Heart left ventricle (tissue), 16 donors: ENCODE measurements around the gene HOXA3. TPM values are rescaled to one million over a fixed set of nuclear protein-coding genes. Genes with fewer than 3 reads are reported as not detected.

ENCODE experiments used
- ATAC-seq, 4 donors: fragments of 200-7000 bp; cut with Tn5 transposase; one replicate each; pipeline ENCODE4 v1.9.1; 2020 to 2022; ENCODE audit warnings: moderate library complexity in 4 of 4, mild to moderate bottlenecking in 3 of 4, moderate number of reproducible peaks in 1 of 4
- DNase-seq, 5 donors: peaks; one replicate each; pipeline ENCODE4 v3.0.0-alpha.2; 2020
- H3K27ac ChIP-seq, 12 donors: fragments of 200-600 bp; sonication (generic) in 4 of 12; one replicate each; pipeline versions ENCODE4 v1.5.0 to v1.8.0; 2016 to 2022; ENCODE audit warnings: mild to moderate bottlenecking in 2 of 12
- H3K27me3 ChIP-seq, 9 donors: fragments of 200-600 bp; sonication (generic) in 2 of 9; one replicate each; pipeline versions ENCODE4 v1.5.1 to v1.8.0; 2016 to 2022; ENCODE audit warnings: mild to moderate bottlenecking in 3 of 9
- H3K36me3 ChIP-seq, 9 donors: fragments of 200-600 bp; sonication (generic) in 2 of 9; one replicate each; pipeline versions ENCODE4 v1.5.0 to v1.8.0; 2018 to 2022; ENCODE audit warnings: mild to moderate bottlenecking in 2 of 9
- H3K4me1 ChIP-seq, 12 donors: fragments of 200-600 bp; sonication (generic) in 4 of 12; one replicate each; pipeline versions ENCODE4 v1.5.0 to v1.8.0; 2016 to 2022; ENCODE audit warnings: mild to moderate bottlenecking in 3 of 12
- H3K4me3 ChIP-seq, 12 donors: fragments of 200-600 bp; sonication (generic) in 4 of 12; one replicate each; pipeline versions ENCODE4 v1.5.0 to v1.8.0; 2017 to 2022; ENCODE audit warnings: mild to moderate bottlenecking in 9 of 12, moderate library complexity in 4 of 12
- H3K9me3 ChIP-seq, 12 donors: fragments of 200-600 bp; sonication (generic) in 4 of 12; one replicate each; pipeline versions ENCODE4 v1.5.0 to v1.8.0; 2016 to 2022; ENCODE audit warnings: mild to moderate bottlenecking in 1 of 12
- POLR2A ChIP-seq, 2 donors: fragments of 450-650 bp; IDR thresholded peaks; one replicate each; pipeline ENCODE4 v1.6.1; 2017; ENCODE audit warnings: antibody characterized with exemption in 2 of 2, mild to moderate bottlenecking in 2 of 2, moderate library complexity in 2 of 2
- WGBS, 4 donors: extraction: QIAGEN DNeasy Blood & Tissue Kit in 2 of 4; methylation state at CpG; one replicate each; pipeline versions ENCODE4 v1.1.5 to v1.1.7; 2013 to 2018; 5-methylcytosine and 5-hydroxymethylcytosine counted together
- intact Hi-C, 10 donors: fragments of 100-400 bp; cut with DNase I; formaldehyde crosslinking; loops; one replicate each; pipeline versions ENCODE4 v1.11.1 to v1.14.2; 2022
- polyA plus RNA-seq, 2 donors: library from polyadenylated mRNA; stranded (reverse); fragments of 200-250 nt; gene quantifications; one replicate each; pipeline ENCODE4 v1.2.3, GENCODE V29; 2013
- total RNA-seq, 9 donors: library from RNA; depleted of rRNA in 2 of 9; stranded (reverse); fragments of >200 nt in 2 of 9; fragmentation: NEBNext Ultra II Directional in 3 of 9; extraction: Animal tissue kit (Norgen Biotek cat#: 25700) in 3 of 9; gene quantifications; one replicate each; pipeline versions ENCODE4 v1.1.0 to v1.2.4, GENCODE V29; 2016 to 2023
- TF ChIP-seq, protein P1 (sequence below), 12 donors: fragments of 200-600 bp; sonication (generic) in 4 of 12; IDR thresholded peaks; one replicate each; pipeline versions ENCODE4 v1.5.0 to v1.8.0; 2018 to 2022; ENCODE audit warnings: antibody characterized with exemption in 12 of 12, mild to moderate bottlenecking in 5 of 12
- donor health status: ischemic (EF 13 %, LVEDD 7.1; RV severe dilation, severe dysfunction).
- donor health status: healthy with polysubstance abuse.
- donor health status: DM: no; HTN: yes; CAD: no.
- donor health status: DM: no; HTN: no; CAD: no.
- donor health status: ischemic (EF 25% LVEDD 6.9; RV normal size, moderate dysfunction).
- donor health status: ischemic (EF 25% LVEDD 5.7; RV mildly dilated, moderate dysfunction).
- donor health status: healthy.
- donor health status: DM: yes; HTN: yes; CAD: no.
- donor health status: ischemic (EF 35%, LVEDD 5.7; RV mildly dilated, moderate dysfunction).
- donor health status: nonischemic (EF 11% LVEDD 7.7; RV severe dilation, severe dysfunction).
- donor health status: DM: yes; HTN: yes; CAD: no.
- donor health status: PGD.
- donor health status: ischemic (EF 29% LVEDD 5.4; RV normal size, mild dysfunction).
- donor health status: nonischemic (EF 23%, LVEDD 6.1; RV moderate dilation, normal function).

The HOXA3 gene
- total and polyA plus RNA-seq, 11 donors, result 0.07 to 3.1 (median 0.64) TPM; not detected in 2

DNA sequence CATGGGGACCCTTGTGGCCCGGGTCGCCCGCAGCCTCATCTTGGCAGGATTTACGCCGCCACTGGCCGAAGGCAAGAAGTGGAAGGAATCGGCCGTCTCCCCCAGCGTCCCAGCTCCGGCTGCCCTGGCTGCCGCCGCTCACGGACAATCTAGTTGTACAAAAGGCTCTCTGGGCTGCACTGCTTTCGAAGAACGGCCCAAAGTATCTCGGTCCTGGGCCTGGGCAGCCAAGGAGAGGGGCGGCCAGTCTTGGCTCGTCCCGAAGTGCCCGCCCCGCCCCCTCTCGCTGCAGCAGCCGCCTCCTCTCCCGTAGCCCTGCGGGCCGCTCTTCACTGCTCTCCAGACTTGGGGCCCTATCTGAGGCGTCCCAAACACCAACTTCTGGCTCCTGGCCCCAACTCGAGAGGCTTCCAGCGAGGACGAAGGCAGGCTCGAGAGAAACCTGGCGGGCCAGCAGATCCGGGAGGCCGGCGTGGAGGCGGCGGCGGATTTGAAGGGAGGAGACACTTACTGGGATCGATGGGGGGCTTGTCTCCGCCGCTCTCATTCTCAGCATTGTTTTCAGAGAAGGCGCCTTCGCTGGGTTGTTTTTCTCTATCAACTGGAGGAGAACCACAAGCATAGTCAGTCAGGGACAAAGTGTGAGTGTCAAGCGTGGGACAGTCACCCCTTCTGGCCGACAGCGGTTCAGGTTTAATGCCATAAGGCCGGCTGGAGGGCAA lies 12.1 kb upstream of the HOXA3 start:
- intact Hi-C loops, result loop anchor here in 9 of 10 donors (5.0 to 10.0 kb wide), 10 partner anchors 312 to 1310 kb away; no protein-coding TSS in a partner anchor
- Histone ChIP-seq H3K27ac (peak overlapping the region in 1 of 12 donors; percentile 91), H3K36me3 (no peaks in the 10 kb centered on the region), H3K9me3 (no peaks in the 10 kb centered on the region), H3K27me3 (peaks cover 79 to 100% (median 98%) of the 10 kb centered on the region in 9 donors), H3K4me1 (peaks cover 0 to 61% (median 17%) of the 10 kb centered on the region in 12 donors), H3K4me3 (peak overlapping the region in 9 of 12 donors; percentile 6 to 51 (median 20))
- ATAC-seq (no peak), DNase-seq (peak in 2 of 5 donors; percentile 23 to 64)
- WGBS, 4 donors, result 2 to 3% (median 3%) methylated on average over 23 to 47 of the region's 47 CpGs
- TF ChIP-seq POLR2A (IDR thresholded peaks at IDR 0.05), result no peak
- TF ChIP-seq, protein P1, sequence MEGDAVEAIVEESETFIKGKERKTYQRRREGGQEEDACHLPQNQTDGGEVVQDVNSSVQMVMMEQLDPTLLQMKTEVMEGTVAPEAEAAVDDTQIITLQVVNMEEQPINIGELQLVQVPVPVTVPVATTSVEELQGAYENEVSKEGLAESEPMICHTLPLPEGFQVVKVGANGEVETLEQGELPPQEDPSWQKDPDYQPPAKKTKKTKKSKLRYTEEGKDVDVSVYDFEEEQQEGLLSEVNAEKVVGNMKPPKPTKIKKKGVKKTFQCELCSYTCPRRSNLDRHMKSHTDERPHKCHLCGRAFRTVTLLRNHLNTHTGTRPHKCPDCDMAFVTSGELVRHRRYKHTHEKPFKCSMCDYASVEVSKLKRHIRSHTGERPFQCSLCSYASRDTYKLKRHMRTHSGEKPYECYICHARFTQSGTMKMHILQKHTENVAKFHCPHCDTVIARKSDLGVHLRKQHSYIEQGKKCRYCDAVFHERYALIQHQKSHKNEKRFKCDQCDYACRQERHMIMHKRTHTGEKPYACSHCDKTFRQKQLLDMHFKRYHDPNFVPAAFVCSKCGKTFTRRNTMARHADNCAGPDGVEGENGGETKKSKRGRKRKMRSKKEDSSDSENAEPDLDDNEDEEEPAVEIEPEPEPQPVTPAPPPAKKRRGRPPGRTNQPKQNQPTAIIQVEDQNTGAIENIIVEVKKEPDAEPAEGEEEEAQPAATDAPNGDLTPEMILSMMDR (IDR thresholded peaks at IDR 0.05), result no peak

DNA sequence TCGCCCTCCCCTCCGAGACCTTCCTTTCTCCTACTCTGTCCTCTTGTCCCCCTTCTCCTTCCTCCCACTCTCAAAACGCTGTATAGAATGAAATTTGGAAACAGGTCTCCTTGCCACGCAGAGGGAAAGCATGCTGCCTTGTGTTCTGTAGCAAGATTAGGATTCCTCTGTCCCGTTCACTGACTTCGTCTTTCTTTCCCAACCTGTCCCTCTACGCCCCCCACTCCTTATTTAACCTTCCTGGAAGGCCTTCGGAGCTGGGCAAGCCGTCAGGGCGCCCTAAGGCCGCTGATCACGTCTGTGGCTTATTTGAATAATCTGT lies 11.6 kb upstream of the HOXA3 start:
- H3K4me3 ChIP-seq, result peak overlapping the region in 1 of 12 donors; percentile 51
- intact Hi-C loops, result loop anchor here in 9 of 10 donors (5.0 to 10.0 kb wide), 10 partner anchors 312 to 1309 kb away; no protein-coding TSS in a partner anchor
- no peaks in the 10 kb centered on the region for H3K36me3 ChIP-seq
- TF ChIP-seq POLR2A (IDR thresholded peaks at IDR 0.05), result no peak
- TF ChIP-seq, protein P1 (IDR thresholded peaks at IDR 0.05), result no peak
- ATAC-seq (no peak), DNase-seq (no peak)
- WGBS, 4 donors, result 13 to 24% (median 19%) methylated on average over 12 of the region's 12 CpGs
- peaks cover 0 to 59% (median 16%) of the 10 kb centered on the region in 12 donors for H3K4me1 ChIP-seq
- H3K27ac ChIP-seq, result peak overlapping the region in 1 of 12 donors; percentile 91
- no peaks in the 10 kb centered on the region for H3K9me3 ChIP-seq
- peaks cover 79 to 100% (median 98%) of the 10 kb centered on the region in 9 donors for H3K27me3 ChIP-seq

DNA sequence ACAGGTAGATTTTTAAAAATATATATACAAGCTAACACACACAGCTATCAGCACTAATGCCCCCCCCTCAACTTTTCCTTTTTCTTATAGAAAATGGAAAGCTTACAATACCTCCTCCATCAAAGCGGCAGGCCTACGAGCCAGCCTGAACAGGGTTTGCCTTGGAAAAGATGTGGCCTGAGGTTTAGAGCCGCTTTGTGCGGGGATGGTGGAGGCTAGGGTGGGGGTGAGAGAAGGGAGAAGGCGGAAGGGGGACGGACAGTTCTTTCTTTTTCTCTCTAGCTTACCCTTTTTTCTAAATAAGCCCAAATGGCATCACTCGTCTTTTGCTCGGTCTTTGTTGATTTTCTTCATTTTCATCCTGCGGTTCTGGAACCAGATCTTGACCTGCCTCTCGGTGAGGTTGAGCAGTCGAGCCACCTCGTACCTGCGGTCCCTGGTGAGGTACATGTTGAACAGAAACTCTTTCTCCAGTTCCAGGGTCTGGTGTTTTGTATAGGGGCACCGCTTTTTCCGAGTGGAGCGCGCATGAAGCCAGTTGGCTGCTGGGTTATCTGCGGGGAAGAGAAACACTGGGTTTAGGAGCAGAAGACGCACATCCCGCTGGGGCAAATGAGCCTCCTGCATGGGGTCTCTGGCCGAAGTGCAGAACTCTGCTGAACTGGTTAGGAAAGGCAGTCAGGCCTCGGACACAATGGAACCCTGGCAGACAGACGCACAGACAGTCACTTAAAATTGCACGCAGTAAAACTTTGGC lies 11.1 kb upstream of the HOXA3 start:
- H3K9me3 ChIP-seq, result no peaks in the 10 kb centered on the region
- ATAC-seq (no peak), DNase-seq (peak in 2 of 5 donors; percentile 9 to 30)
- H3K36me3 ChIP-seq, result no peaks in the 10 kb centered on the region
- H3K27ac ChIP-seq, result peak overlapping the region in 1 of 12 donors; percentile 91
- H3K27me3 ChIP-seq, result peaks cover 81 to 100% (median 99%) of the 10 kb centered on the region in 9 donors
- H3K4me1 ChIP-seq, result peaks cover 0 to 64% (median 16%) of the 10 kb centered on the region in 12 donors
- H3K4me3 ChIP-seq, result no peak overlapping the region
- intact Hi-C loops, result loop anchor here in 9 of 10 donors (2.0 to 10.0 kb wide), 11 partner anchors 311 to 1309 kb away; no protein-coding TSS in a partner anchor
- 28 to 43% (median 36%) methylated on average over 24 of the region's 24 CpGs for WGBS, 4 donors
- TF ChIP-seq POLR2A (IDR thresholded peaks at IDR 0.05), result no peak
- TF ChIP-seq, protein P1 (IDR thresholded peaks at IDR 0.05), result no peak
